HG03196 (cell line): ENCODE measurements around the gene SUMO4.
"Not testable (repeated sequence)": the region's sequence is repeated elsewhere in the genome, so short reads cannot be mapped to it uniquely, and the experiment has no call there.

Experiments used
- ATAC-seq: cut with Tn5 transposase; IDR thresholded peaks from one replicate; pipeline ENCODE4 v1.9.1; 2021; ENCODE audit not compliant: unreplicated experiment

The SUMO4 gene

DNA sequence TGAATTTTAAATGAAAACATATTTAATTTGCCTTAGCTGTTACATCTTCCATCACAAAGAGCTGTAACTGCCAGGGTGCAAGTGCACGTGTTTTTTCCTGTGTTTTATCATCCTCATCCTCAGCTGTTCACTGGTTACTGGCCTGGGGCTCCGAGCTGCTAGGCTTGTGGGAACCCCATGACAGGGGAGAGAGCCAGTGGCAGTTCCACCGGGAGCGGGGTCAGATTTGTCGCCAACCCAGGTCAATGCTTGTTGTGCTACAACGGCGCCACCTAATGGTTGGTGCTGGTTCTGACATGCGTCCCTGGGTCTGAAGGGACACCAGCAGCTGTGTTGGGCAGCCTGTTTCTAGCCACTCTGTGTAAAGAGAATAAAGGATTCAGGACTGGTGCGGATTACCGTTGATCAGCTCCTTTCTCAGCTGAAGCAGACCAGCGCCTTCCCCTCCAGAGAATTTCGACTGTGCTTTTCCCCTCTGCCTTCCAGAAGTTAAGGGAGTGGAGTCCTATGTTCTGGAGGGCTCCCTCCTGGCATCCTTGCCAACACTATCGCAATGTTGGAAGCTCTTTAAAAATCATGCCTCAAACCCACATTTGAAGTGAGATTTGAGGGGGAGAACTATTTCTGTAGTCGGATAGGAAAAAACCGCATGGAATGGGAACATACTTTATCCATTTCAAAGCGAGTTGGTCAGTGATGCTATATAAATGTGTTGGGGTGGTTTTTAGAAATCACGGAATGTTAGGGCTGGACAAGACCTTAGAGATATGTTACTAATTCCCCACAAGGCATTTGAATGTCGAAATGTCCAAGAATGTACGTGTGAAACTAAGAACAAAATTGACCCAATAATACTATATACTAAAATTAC, 32.1 kb downstream of the SUMO4 start:
- ATAC-seq, result peak; percentile 83

DNA sequence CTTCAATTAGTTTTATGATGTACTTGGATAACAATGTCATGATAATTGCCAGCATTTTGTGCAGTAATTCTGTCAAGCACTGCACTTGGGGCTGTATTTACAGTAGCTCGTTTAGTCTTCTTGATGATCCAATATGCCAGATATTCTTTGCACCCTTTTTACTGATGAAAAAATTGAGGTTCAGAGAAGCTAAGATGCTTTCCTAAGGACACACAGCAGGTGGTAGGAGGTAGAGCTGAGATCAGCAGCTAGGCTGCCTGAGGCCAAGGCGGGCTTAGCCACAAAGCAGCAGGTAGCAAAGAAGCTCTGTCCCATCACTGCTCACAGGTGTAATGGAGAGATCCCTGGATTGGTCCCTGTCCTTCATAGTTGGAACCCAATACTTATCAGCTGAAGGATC, 33.3 kb downstream of the SUMO4 start:
- ATAC-seq, result no peak

DNA sequence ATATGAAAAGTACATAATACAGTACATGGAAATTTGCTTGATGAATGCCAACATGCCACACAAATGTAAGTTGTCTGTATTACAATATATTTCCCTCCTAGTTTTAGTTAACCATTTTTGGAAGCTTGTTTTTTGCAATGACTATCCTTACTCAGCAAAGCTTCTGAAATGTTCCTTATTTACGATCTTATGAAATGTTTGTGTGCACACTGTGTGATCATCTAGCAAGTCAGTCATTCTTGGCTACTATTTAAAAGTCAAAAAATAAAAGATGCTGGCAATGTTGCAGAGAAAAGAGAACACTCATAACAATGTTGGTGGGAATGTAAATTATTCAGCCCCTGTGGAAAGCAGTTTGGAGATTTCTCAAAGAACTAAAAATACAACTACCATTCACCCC, 33.8 kb downstream of the SUMO4 start:
- ATAC-seq, result no peak

DNA sequence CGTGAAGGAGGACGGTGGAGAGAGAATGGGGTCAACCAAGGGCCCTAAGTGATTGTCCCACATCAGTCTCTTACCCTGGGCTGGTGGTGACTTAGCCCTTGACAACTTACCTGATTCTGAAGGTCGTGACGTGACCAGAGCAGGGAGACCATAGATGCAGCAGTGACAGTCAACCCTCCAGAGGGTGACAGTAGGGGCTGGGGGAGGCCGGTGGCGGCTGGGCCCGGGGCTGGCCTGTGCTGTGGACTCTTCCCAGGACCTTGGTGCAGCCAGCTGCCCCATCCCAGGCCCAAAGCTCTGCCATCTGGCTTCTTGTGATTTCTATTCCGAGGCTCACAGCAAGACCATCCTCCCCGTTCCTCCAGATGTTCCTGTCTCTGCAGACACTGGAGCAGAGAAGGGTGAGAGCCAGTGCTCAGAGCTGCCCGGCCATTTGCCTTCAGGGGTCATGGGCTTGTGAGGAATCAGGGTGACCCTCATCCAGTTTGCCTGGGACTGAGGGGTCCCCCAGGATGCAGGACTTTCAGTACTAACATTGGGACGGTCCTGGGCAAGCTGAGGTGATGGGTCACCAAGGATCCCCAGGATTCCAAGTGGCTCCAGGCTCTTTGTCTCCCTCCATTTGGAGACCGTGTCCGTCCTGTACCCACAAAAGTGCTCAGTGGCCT, 36.0 kb downstream of the SUMO4 start:
- ATAC-seq, result no peak

DNA sequence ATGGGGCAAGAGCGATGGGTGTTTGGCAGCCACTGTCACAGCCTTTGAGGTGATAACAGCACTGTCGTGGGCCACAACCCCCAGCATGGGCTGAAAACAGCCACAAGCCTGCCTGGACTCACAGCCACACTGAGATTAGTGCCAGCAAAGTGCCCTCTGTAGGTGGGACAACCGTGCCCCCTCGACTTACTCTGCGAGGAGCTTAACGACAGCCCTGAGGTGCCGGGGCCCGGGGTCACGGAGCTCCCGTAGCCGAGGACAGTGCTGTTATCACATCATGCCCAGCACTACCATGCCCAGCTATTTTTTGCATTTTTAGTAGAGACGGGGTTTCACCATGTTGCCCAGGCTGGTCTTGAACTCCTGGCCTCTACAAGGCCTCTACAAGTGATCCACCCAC, 36.6 kb downstream of the SUMO4 start:
- no peak for ATAC-seq

DNA sequence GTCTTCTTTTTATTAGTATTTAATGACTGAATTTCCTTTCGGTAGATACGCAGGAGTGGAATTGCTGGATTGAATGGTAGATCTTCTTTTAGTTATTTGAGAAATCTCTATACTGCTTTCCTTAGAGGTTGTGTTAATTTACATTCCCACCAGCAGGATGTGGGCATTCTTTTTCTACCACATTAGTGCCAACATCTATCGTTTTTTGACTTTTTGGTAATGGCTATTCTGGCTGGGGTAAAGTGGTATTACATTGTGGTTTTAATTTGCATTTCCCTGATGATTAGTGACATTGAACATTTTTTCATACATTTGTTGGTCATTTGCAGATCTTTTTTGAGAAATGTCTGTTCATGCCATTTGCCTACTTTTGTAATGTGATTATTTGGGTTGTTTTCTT, 37.1 kb downstream of the SUMO4 start:
- no peak for ATAC-seq

DNA sequence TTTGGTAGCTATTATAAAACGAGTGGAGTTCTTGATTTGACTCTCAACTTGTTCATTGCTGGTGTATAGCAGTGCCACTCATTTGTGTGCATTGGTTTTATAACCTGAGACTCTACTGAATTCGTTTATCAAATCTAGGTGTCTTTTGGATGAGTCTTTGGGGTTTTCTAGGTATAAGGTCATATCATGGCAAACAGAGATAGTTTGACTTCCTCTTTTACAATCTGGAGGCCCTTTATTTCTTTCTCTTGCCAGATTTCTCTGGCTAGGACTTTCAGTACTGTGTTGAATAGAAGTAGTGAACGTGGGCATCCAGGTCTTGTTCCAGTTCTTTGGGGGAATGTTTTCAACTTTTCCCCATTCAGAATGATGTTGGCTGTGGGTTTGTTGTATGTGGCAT, 38.8 kb downstream of the SUMO4 start:
- peak; percentile 49 for ATAC-seq

DNA sequence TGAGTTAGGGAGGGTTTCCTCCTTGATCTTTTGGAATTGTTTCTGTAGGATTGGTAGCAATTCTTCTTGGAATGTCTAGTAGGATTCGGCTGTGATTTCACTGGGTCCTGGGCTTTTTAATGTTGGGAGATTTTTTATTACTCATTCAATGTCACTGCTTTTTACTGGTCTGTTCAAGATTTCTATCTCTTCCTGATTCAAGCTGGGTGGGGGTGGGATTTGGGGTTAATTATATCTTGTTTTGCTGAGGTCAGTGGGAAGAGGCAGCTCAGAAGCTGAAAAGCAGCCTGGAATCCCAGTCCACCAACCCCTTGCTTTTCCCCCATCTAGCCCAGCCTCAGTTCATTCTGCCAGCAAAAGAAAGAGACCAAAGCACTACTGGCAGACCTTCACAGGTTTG, 39.6 kb downstream of the SUMO4 start:
- no peak for ATAC-seq

DNA sequence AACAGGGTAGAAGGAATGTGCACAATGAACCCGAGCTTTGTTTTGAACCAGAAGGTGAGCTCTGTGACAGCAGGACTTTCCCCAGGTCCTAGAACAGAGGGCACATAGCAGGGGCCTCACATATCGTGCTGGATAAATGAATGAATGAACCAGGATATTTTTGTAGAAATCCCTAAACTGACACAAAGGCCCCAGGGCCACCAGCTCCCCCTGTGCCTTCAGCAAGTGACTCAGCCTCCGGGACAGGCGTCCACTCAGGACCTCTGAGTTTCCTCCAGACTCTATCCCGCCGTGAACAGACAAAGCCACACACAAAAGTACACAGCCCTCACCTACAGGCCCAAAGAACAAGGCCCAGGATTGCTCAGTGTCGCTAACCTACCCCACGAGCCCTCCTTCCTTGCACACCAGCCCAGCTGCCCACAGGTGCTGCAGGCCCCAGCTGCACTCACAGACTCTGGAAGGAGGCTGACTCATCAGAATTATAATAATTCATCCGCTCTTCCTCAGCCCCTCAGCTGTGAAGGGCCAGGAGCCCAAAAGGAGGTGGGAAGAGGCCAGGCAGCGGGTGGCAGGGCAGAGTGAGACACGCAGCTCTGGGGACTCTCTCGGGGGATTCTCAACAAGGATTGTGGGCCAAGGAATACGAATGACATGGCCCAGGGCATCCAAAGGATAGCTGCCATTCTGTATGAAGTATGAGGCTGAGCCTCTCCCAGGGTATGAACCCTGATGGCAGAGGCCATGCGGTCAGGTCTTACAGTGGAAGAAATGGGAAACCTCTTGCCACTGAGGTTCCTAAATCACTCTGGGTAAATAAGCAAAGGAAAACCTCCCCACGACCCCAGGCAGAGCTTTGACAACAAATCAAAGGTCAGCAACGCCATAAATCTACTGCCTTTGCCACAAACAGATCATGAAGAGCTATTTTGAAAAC, 40.9 kb downstream of the SUMO4 start:
- ATAC-seq, result no peak

DNA sequence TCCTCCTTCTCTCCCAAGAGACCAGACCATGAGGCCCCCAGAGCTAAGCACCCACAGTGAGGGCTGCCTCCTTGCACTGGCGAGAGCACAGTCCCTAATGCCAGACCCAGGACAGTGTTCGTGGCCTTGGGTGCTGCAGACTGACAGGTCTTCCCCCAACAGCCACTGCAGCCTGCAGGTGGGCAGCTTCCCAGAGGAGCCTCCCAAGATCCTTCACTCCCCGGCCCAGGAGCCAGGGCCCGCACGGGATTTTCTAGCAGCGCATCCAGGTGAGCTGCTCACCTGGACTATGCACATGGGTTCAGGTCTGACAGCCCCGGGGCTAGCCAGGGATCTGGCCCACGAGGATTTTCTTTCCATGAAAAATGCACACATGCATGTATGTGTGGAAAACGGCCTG, 41.7 kb downstream of the SUMO4 start:
- no peak for ATAC-seq

DNA sequence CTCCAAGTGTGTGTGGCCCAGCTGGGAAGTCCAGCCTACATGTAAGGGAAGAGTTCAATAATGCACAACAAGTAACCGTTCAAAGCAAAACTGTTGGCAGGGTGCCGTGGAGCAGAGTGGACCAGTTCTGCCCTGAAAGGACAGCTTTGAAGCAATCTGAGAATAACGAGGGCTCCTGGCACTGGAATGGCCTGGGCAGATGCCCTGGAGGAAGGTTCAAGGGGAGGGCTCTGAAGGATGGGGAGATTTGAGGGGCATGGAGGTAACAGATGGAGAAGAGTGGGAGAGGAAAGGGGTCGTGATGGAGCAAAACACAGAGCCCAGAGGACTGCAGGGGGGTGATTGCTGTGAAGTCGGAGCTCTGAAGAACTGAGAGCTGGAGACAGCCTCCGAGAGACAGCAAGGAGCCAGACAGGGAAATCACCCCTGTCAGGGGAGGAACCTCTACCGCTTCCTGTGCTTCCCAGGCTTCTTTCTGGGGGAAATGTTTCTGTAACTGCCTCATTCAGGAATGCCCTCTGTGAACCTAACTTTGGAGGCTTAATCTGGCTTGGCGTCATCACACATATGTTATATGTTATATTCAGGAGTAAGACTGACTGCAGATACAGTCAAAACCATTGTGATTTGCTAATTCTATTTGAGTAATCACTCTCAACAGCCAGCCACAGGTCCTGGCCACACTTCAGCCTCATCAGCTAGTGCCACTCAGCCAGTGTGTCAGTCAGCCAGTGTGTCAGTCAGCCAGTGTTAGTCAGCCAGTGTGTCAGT, 43.5 kb downstream of the SUMO4 start:
- no peak for ATAC-seq

DNA sequence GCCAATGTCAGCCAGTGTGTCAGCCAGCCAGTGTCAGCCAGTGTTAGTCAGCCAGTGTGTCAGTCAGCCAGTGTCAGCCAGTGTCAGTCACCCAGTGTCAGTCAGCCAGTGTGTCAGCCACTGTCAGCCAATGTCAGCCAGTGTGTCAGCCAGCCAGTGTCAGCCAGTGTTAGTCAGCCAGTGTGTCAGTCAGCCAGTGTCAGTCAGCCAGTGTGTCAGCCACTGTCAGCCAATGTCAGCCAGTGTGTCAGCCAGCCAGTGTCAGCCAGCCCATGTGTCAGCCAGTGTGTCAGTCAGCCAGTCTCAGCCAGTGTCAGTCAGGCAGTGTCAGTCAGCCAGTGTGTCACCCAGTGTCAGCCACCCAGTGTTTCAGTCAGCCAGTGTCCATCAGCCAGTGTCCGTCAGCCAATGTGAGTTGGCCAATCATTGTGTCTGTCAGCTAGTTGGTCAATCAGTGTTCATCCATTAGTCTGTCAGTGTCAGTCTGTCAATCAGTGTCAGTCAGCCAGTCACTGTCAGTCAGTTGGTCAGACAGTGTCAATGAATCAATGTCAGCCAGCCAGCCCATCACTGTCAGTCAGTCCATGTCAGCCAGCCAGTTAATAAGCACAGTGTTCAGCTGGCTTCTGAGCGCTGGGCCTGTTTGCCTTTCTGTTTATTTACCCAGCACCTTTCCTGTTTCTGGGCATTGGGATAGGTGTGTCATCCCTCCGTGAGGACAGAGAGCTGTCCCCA, 44.5 kb downstream of the SUMO4 start:
- not testable (repeated sequence) for ATAC-seq

DNA sequence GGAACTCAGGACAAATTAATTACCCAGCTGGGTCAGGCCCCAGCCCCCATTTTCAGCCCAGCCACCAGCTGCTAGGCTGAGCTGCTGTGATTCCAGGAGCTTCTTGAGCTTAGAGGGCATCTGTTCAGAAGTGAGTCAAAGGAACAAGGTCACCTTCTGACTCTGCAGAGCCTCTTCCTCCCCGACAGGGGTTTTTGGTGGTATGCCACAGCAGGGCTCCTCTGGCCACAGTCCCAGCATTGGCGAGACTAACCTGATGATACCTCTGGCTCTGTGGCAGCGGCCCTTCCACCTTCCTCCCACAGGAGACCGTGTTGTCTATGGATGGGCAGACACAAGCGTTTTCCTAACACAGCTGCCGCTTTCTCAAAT, 45.0 kb downstream of the SUMO4 start:
- ATAC-seq, result no peak

DNA sequence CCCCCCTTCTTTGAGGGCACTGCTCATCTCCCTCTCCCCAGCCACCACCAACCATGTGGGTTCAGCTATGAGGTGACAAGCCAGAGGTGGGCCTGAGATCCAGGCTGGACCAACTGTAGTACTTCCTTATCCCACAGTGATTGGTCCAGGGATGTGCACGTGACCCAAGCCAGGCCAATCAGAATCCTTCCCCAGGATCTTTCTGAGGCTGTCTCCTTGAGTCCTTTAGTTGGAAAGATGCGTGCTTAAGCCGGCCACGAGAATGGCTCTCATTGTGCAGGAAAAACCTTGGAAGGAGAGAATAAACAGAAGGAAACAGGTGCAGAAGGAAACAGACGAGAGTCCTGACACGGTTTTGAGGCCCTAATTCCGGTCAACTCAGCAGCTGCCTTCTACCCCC, 45.5 kb downstream of the SUMO4 start:
- ATAC-seq, result no peak

DNA sequence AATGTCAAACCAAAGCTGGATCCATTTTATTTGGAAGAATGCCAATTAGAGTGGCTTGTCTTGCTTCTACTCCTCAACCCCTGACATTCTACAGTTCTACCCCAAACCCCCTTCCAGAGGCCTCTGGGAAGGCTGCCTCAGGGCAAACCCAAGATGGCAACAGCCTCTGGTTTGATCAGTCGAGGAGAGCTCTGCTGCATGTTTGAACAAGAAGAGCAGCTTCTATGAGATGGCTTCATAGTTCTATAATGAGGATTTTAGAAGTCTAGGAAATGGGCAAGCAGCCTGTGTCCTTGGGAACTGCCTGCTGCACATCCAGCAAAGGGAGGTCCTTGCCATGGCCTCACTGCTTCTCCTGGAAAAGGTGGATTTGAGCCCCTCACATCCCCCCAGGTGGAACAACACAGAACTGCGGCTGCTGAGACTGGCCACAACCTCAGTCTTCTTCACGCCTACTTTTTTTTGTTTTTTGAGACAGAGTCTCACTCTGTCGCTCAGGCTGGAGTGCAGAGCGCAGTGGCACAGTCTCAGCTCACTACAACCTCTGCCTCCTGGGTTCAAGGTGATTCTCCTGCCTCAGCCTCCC, 46.8 kb downstream of the SUMO4 start:
- no peak for ATAC-seq

DNA sequence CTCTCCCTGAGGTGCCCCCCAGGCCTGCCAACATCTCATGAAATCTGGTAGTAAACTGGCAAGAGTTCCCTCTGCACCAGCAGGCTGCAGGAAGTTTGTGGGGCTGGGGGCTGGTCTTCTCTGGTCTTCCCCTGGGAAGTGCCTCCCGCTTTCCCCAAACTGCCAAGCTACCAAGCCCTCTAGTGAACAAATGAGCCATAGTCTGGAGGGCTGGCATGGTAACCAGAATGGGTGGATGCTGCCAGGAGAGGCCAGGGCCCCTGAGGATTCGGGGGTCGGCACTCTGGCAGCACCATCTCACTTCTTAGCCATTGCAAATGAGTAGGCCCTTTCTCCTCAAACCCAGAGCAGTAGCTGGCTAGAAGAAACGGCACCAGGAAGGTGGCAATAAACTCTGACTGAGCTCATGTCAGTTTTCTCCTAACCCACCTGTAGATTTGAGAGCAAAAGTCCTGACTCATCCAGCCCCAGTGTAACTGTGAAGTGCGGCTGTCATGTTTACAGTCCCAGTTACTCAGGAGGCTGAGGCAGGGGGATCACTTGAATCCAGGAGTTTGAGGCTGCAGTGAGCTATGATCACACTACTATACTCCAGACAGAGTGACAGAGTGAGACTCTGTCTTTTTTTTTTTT, 48.9 kb downstream of the SUMO4 start:
- ATAC-seq, result no peak

DNA sequence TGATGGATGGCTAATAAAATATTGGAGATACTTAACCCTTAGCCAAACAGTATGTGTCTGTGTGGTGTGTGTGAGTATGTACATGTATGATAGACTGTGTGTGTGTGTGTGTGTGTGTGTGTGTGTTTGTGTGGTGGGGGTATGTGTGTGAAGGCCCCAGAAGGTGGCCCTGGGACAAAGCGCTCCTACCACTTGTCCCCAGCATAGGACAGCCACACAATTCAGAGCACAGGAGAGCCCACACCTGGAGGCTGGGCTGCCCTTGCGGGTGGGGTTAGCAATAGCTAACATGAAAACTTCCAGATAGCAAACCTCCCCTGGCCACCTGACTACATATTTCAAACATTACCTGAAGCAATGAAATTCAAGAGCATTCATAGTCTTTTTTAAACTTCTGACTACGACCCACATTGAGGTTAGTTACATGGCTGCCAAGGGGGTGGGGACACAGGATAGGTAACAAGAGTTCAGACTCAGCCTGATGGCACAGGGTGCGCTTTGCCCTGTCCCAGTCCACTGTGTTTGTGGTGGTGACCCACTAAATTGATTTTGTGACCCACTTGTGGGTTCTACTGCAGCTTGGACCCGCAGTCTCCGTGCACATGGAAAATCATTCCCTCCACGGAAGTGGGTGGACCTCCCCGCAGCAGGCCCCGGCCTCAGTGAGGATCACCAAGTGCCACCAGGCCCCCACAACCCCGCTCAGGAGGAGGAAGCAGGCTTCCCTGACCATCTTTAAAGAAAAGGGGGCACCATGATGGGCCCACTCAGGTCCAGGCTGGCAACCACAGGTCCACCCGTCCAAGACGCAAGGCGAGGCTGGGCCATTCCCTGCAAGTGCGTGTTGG, 50.0 kb downstream of the SUMO4 start:
- no peak for ATAC-seq
